ENCODE results near the gene FKBP6.
"Not testable (repeated sequence)": the region's sequence is repeated elsewhere in the genome, so short reads cannot be mapped to it uniquely, and the experiment has no call there.

FKBP6 gene

GRCh38 chr7:73327922-73328321, at the start of gene FKBP6, which contains the start of gene TRIM50:
FKBP6 (plus strand) TSS chr7:73328161; CDS start chr7:73328429, 268 bp downstream.
TRIM50 (minus strand) TSS chr7:73328082; CDS start chr7:73324787, 3,295 bp downstream.
- DNase-seq: not testable (repeated sequence)

GRCh38 chr7:73297235-73297634, 30.7 kb upstream of the FKBP6 start:
- DNase-seq: not testable (repeated sequence)

- not testable (repeated sequence) for DNase-seq
These were observed 30.3 kb upstream of the FKBP6 start for GRCh38 chr7:73297706-73298105.

- not testable (repeated sequence) for DNase-seq
These were observed 28.1 kb upstream of the FKBP6 start for GRCh38 chr7:73299812-73300211.

- DNase-seq: not testable (repeated sequence)
These were observed 26.9 kb upstream of the FKBP6 start for GRCh38 chr7:73301108-73301507.

- not testable (repeated sequence) for DNase-seq
These were observed 25.1 kb upstream of the FKBP6 start for GRCh38 chr7:73302846-73303245.

- no peak for DNase-seq
These were observed 24.4 kb upstream of the FKBP6 start for GRCh38 chr7:73303546-73303945.

GRCh38 chr7:73304071-73304470, 23.9 kb upstream of the FKBP6 start:
- DNase-seq: no peak

- not testable (repeated sequence) for DNase-seq
These were observed 23.2 kb upstream of the FKBP6 start for GRCh38 chr7:73304612-73305387.

- no peak for DNase-seq
These were observed 20.5 kb upstream of the FKBP6 start for GRCh38 chr7:73307436-73307835.

GRCh38 chr7:73308074-73308664, 19.8 kb upstream of the FKBP6 start:
- DNase-seq: no peak

- peak; percentile 77 for DNase-seq
These were observed 19.2 kb upstream of the FKBP6 start, which contains the start of gene NSUN5 for GRCh38 chr7:73308665-73309214. NSUN5 (minus strand) TSS chr7:73308826; CDS start chr7:73308790, 36 bp downstream.

- not testable (repeated sequence) for DNase-seq
These were observed 16.5 kb upstream of the FKBP6 start for GRCh38 chr7:73311421-73311820.

- no peak for DNase-seq
These were observed 15.0 kb upstream of the FKBP6 start for GRCh38 chr7:73312831-73313520.

GRCh38 chr7:73313521-73313906, 14.4 kb upstream of the FKBP6 start:
- no peak for DNase-seq

- DNase-seq: no peak
These were observed 13.7 kb upstream of the FKBP6 start for GRCh38 chr7:73314271-73314670.

GRCh38 chr7:73316521-73316920, 11.4 kb upstream of the FKBP6 start:
- DNase-seq: no peak

GRCh38 chr7:73318656-73319204, 9.2 kb upstream of the FKBP6 start:
- DNase-seq: not testable (repeated sequence)

- not testable (repeated sequence) for DNase-seq
These were observed 8.4 kb upstream of the FKBP6 start for GRCh38 chr7:73319541-73319940.

GRCh38 chr7:73320009-73320408, 8.0 kb upstream of the FKBP6 start:
- DNase-seq: not testable (repeated sequence)

- DNase-seq: not testable (repeated sequence)
These were observed 4.4 kb upstream of the FKBP6 start for GRCh38 chr7:73323434-73324080.

Measured in NCI-H2171 (cell line).